GM19452 (cell line): ENCODE results near the gene OR52B2.
"Not testable (repeated sequence)": the region's sequence is repeated elsewhere in the genome, so short reads cannot be mapped to it uniquely, and the experiment has no call there.

Source experiments
- ATAC-seq: cut with Tn5 transposase; IDR thresholded peaks from one replicate; pipeline ENCODE4 v1.9.1; 2021; ENCODE audit not compliant: unreplicated experiment

Gene OR52B2

GRCh38 chr11:6156628-6157359, 13.3 kb downstream of the OR52B2 start:
- no peak for ATAC-seq

GRCh38 chr11:6152126-6152525, 18.0 kb downstream of the OR52B2 start:
- no peak for ATAC-seq

- no peak for ATAC-seq
These were observed 19.0 kb downstream of the OR52B2 start for GRCh38 chr11:6151117-6151516.

GRCh38 chr11:6143737-6144136, 26.4 kb downstream of the OR52B2 start:
- ATAC-seq: not testable (repeated sequence)

GRCh38 chr11:6142936-6143335, 27.2 kb downstream of the OR52B2 start:
- no peak for ATAC-seq

- ATAC-seq: not testable (repeated sequence)
These were observed 34.2 kb downstream of the OR52B2 start for GRCh38 chr11:6135936-6136335.

GRCh38 chr11:6132431-6132830, 37.7 kb downstream of the OR52B2 start:
- ATAC-seq: no peak

- ATAC-seq: no peak
These were observed 40.5 kb downstream of the OR52B2 start for GRCh38 chr11:6129635-6130034.

- no peak for ATAC-seq
These were observed 41.1 kb downstream of the OR52B2 start for GRCh38 chr11:6129011-6129410.

GRCh38 chr11:6127881-6128280, 42.2 kb downstream of the OR52B2 start:
- ATAC-seq: no peak

- no peak for ATAC-seq
These were observed 45.9 kb downstream of the OR52B2 start for GRCh38 chr11:6124245-6124644.
